ENCODE results near the gene VSNL1.

VSNL1 gene

DNA sequence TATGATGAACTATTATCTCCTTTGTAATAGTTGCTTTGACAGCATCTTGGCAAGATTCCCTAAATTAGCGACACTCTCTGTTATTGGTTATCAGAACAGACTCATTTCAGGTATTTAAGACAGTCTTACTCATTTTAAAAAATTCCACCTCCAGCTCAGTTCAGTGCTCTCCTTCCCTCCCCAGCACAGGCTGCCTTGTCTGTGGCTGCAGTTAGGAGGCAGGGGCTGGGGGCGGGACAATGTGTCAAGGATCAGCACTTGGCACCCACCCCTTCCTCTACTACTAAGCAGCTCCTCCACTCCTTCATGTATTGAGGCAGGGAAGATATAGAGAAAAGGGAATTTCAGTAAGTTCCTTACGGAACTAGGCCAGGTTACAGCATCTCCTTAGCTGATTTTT, 85.0 kb downstream of the VSNL1 start:
- no peak overlapping the region for H3K4me2 ChIP-seq (ENCODE audit: low read depth, low read length, poor library complexity, severe bottlenecking)
- H3F3A ChIP-seq (ENCODE audit: insufficient read depth): no peaks in the 10 kb centered on the region
- H3K27ac ChIP-seq (ENCODE audit: low read depth, low read length): no peak overlapping the region
- H3K9me2 ChIP-seq (replicated peaks; ENCODE audit: insufficient read depth, low read length): no peaks in the 10 kb centered on the region
- peaks cover 10% of the 10 kb centered on the region; the same call in 1 of the 2 replicates for H3K9me3 ChIP-seq (ENCODE audit: insufficient read depth, low read length)
- no peaks in the 10 kb centered on the region for H4K20me1 ChIP-seq (ENCODE audit: low read depth, low read length)
- no peaks in the 10 kb centered on the region for H3K79me2 ChIP-seq (ENCODE audit: insufficient read depth, low read length)
- H3K36me3 ChIP-seq (ENCODE audit: low read length): no peaks in the 10 kb centered on the region
- H3K27me3 ChIP-seq (ENCODE audit: low read length): no peaks in the 10 kb centered on the region
- TF ChIP-seq EZH2phosphoT487 (conservative IDR thresholded peaks at IDR 0.05; ENCODE audit: low read length): no peak
- TF ChIP-seq, protein P1, sequence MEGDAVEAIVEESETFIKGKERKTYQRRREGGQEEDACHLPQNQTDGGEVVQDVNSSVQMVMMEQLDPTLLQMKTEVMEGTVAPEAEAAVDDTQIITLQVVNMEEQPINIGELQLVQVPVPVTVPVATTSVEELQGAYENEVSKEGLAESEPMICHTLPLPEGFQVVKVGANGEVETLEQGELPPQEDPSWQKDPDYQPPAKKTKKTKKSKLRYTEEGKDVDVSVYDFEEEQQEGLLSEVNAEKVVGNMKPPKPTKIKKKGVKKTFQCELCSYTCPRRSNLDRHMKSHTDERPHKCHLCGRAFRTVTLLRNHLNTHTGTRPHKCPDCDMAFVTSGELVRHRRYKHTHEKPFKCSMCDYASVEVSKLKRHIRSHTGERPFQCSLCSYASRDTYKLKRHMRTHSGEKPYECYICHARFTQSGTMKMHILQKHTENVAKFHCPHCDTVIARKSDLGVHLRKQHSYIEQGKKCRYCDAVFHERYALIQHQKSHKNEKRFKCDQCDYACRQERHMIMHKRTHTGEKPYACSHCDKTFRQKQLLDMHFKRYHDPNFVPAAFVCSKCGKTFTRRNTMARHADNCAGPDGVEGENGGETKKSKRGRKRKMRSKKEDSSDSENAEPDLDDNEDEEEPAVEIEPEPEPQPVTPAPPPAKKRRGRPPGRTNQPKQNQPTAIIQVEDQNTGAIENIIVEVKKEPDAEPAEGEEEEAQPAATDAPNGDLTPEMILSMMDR (IDR thresholded peaks at IDR 0.05; ENCODE audit: insufficient read depth, low read length, poor library complexity, severe bottlenecking): no peak
- H3K4me3 ChIP-seq (ENCODE audit: insufficient read depth, low read length, poor library complexity, severe bottlenecking): no peak overlapping the region
- H3K9ac ChIP-seq (ENCODE audit: low read length): no peak overlapping the region
- H2AFZ ChIP-seq (ENCODE audit: low read depth, low read length, severe bottlenecking): no peak overlapping the region

DNA sequence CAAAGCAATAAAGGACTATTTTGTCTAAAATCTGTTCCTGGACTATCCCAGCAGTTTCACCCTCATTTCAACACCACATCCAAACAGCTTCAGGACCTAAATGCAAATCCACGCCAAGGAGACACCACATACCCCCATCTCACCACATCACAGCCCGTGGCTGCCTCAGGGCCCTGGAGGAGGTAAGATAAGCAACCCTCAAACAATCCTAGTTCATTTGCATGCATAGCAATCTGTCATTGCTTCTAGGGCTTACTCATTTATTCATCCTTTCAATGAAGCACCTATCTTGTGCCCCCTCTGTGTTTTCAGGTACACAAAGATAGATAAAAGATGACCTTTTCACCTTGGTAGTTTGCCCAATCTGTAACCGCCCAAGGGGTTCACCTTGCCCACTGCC, 86.5 kb downstream of the VSNL1 start:
- Histone ChIP-seq H3K9me3 (ENCODE audit: insufficient read depth, low read length) (peaks cover 10% of the 10 kb centered on the region; the same call in 1 of the 2 replicates), H2AFZ (ENCODE audit: low read depth, low read length, severe bottlenecking) (no peak overlapping the region), H3K9me2 (replicated peaks; ENCODE audit: insufficient read depth, low read length) (no peaks in the 10 kb centered on the region), H3K27ac (ENCODE audit: low read depth, low read length) (no peak overlapping the region), H3K79me2 (ENCODE audit: insufficient read depth, low read length) (no peaks in the 10 kb centered on the region), H4K20me1 (ENCODE audit: low read depth, low read length) (no peaks in the 10 kb centered on the region), H3K4me3 (ENCODE audit: insufficient read depth, low read length, poor library complexity, severe bottlenecking) (no peak overlapping the region), H3F3A (ENCODE audit: insufficient read depth) (no peaks in the 10 kb centered on the region), H3K9ac (ENCODE audit: low read length) (no peak overlapping the region), H3K36me3 (ENCODE audit: low read length) (no peaks in the 10 kb centered on the region), H3K27me3 (ENCODE audit: low read length) (no peaks in the 10 kb centered on the region), H3K4me2 (ENCODE audit: low read depth, low read length, poor library complexity, severe bottlenecking) (no peak overlapping the region)
- no peak for TF ChIP-seq EZH2phosphoT487 (conservative IDR thresholded peaks at IDR 0.05; ENCODE audit: low read length)
- TF ChIP-seq, protein P1 (IDR thresholded peaks at IDR 0.05; ENCODE audit: insufficient read depth, low read length, poor library complexity, severe bottlenecking): no peak

DNA sequence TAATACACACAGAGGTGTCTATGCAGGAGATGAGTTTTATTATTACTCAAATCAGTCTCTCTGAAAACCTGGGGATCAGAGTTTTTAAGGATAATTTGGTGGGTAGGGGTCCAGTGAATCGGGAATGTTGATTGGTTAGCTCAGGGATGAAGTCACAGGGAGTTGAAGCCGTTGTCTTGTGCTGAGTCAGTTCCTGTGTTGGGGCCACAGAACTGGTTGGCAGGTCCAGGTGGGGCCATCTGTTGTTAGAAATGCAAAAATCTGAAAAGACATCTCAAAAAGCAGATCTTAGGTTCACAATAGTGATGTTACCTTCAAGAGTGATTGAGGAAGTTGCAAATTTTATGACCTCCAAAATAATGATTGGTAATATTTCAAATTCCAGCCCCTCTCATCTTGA, 86.9 kb downstream of the VSNL1 start:
- Histone ChIP-seq H4K20me1 (ENCODE audit: low read depth, low read length) (no peaks in the 10 kb centered on the region), H3K4me3 (ENCODE audit: insufficient read depth, low read length, poor library complexity, severe bottlenecking) (no peak overlapping the region), H3K9me3 (ENCODE audit: insufficient read depth, low read length) (peaks cover 10% of the 10 kb centered on the region; the same call in 1 of the 2 replicates), H3F3A (ENCODE audit: insufficient read depth) (no peaks in the 10 kb centered on the region), H3K4me2 (ENCODE audit: low read depth, low read length, poor library complexity, severe bottlenecking) (no peak overlapping the region), H3K36me3 (ENCODE audit: low read length) (no peaks in the 10 kb centered on the region), H3K27me3 (ENCODE audit: low read length) (no peaks in the 10 kb centered on the region), H3K27ac (ENCODE audit: low read depth, low read length) (no peak overlapping the region), H3K9me2 (replicated peaks; ENCODE audit: insufficient read depth, low read length) (no peaks in the 10 kb centered on the region), H2AFZ (ENCODE audit: low read depth, low read length, severe bottlenecking) (no peak overlapping the region), H3K9ac (ENCODE audit: low read length) (no peak overlapping the region), H3K79me2 (ENCODE audit: insufficient read depth, low read length) (no peaks in the 10 kb centered on the region)
- TF ChIP-seq EZH2phosphoT487 (conservative IDR thresholded peaks at IDR 0.05; ENCODE audit: low read length): no peak
- TF ChIP-seq, protein P1 (IDR thresholded peaks at IDR 0.05; ENCODE audit: insufficient read depth, low read length, poor library complexity, severe bottlenecking): no peak
